Upper lobe of left lung (tissue), 6 donors: ENCODE measurements around the gene DCX. TPM values are rescaled to one million over a fixed set of nuclear protein-coding genes. Genes with fewer than 3 reads are reported as not detected.

Experiments
- ATAC-seq, 2 donors: fragments of 200-7000 bp; cut with Tn5 transposase; one replicate each; pipeline ENCODE4 v1.9.1; 2022; ENCODE audit warnings: mild to moderate bottlenecking in 2 of 2, moderate library complexity in 2 of 2; ENCODE audit not compliant: low FRiP score in 2 of 2
- DNase-seq, 2 donors: peaks; one replicate each; pipeline ENCODE4 v3.0.0-alpha.2; 2019 to 2020
- H3K27ac ChIP-seq, 4 donors: fragments of 200-600 bp; sonication (generic); one replicate each; pipeline ENCODE4 v1.5.1; 2016 to 2019
- H3K27me3 ChIP-seq, 4 donors: fragments of 200-600 bp; sonication (generic); one replicate each; pipeline ENCODE4 v1.5.1; 2017 to 2019
- H3K36me3 ChIP-seq, 4 donors: fragments of 200-600 bp; sonication (generic); one replicate each; pipeline ENCODE4 v1.5.1; 2016 to 2019
- H3K4me1 ChIP-seq, 4 donors: fragments of 200-600 bp; sonication (generic); one replicate each; pipeline ENCODE4 v1.5.1; 2018 to 2019
- H3K4me3 ChIP-seq, 4 donors: fragments of 200-600 bp; sonication (generic); one replicate each; pipeline ENCODE4 v1.5.1; 2017 to 2019; ENCODE audit warnings: mild to moderate bottlenecking in 2 of 4, moderate library complexity in 1 of 4
- H3K9me3 ChIP-seq, 4 donors: fragments of 200-600 bp; sonication (generic); one replicate each; pipeline ENCODE4 v1.5.1; 2018 to 2019
- EP300 ChIP-seq, 4 donors: sonication (generic); formaldehyde crosslinking; IDR thresholded peaks; one replicate each; pipeline ENCODE4 v1.5.1; 2017; ENCODE audit warnings: antibody characterized with exemption in 4 of 4, control low read depth in 2 of 4
- POLR2A ChIP-seq, 4 donors: fragments of 450-650 bp; IDR thresholded peaks; one replicate each; pipeline ENCODE4 v1.5.1; 2016 to 2017; ENCODE audit warnings: antibody characterized with exemption in 4 of 4, mild to moderate bottlenecking in 2 of 4
- POLR2AphosphoS5 ChIP-seq, 2 donors: sonication (generic); formaldehyde crosslinking; IDR thresholded peaks; one replicate each; pipeline ENCODE4 v1.5.1; 2017; ENCODE audit warnings: antibody characterized with exemption in 2 of 2
- WGBS, 2 donors: methylation state at CpG; one replicate each; pipeline ENCODE4 v1.1.5; 2017 to 2018; 5-methylcytosine and 5-hydroxymethylcytosine counted together
- total RNA-seq, 6 donors: library from RNA; depleted of rRNA in 4 of 6; stranded (reverse); fragments of >200 nt in 4 of 6; gene quantifications; one replicate each; pipeline versions ENCODE4 v1.1.0 to v1.2.1, GENCODE V29; 2016 to 2021
- TF ChIP-seq, protein P1 (sequence below), 6 experiments: fragments of 450-650 bp in 4 of 6; fragments of 200-600 bp in 2 of 6; sonication (generic) in 2 of 6; IDR thresholded peaks; one replicate each; pipeline ENCODE4 v1.5.1; 2016 to 2019; ENCODE audit warnings: antibody characterized with exemption in 6 of 6
- donor health status: DM: no; HTN: no; CAD: no; lungs with moderate emphysema.
- donor health status: DM: no; HTN: yes; CAD: no; lungs with severe emphysema.

Gene DCX
- total RNA-seq, 6 donors from 2014 or later: not detected

GRCh38 chrX:111410590-111411078, 1.4 kb downstream of the DCX start:
- DNase-seq (no peak), ATAC-seq (no peak)
- WGBS, 2 donors: 5 to 30% methylated on average over 2 of the region's 2 CpGs
- no peaks in the 10 kb centered on the region for H3K36me3 ChIP-seq
- H3K4me3 ChIP-seq: no peak overlapping the region
- no peaks in the 10 kb centered on the region for H3K9me3 ChIP-seq
- no peak overlapping the region for H3K27ac ChIP-seq
- no peaks in the 10 kb centered on the region for H3K27me3 ChIP-seq
- TF ChIP-seq EP300 (IDR thresholded peaks at IDR 0.05) (no peak), POLR2AphosphoS5 (IDR thresholded peaks at IDR 0.05) (no peak), POLR2A (IDR thresholded peaks at IDR 0.05) (no peak)
- TF ChIP-seq, protein P1, sequence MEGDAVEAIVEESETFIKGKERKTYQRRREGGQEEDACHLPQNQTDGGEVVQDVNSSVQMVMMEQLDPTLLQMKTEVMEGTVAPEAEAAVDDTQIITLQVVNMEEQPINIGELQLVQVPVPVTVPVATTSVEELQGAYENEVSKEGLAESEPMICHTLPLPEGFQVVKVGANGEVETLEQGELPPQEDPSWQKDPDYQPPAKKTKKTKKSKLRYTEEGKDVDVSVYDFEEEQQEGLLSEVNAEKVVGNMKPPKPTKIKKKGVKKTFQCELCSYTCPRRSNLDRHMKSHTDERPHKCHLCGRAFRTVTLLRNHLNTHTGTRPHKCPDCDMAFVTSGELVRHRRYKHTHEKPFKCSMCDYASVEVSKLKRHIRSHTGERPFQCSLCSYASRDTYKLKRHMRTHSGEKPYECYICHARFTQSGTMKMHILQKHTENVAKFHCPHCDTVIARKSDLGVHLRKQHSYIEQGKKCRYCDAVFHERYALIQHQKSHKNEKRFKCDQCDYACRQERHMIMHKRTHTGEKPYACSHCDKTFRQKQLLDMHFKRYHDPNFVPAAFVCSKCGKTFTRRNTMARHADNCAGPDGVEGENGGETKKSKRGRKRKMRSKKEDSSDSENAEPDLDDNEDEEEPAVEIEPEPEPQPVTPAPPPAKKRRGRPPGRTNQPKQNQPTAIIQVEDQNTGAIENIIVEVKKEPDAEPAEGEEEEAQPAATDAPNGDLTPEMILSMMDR (IDR thresholded peaks at IDR 0.05): no peak
- H3K4me1 ChIP-seq: no peaks in the 10 kb centered on the region

GRCh38 chrX:111409326-111409725, 2.7 kb downstream of the DCX start:
- TF ChIP-seq EP300 (IDR thresholded peaks at IDR 0.05) (no peak), POLR2AphosphoS5 (IDR thresholded peaks at IDR 0.05) (no peak), POLR2A (IDR thresholded peaks at IDR 0.05) (no peak)
- TF ChIP-seq, protein P1 (IDR thresholded peaks at IDR 0.05): no peak
- no peak for DNase-seq
- Histone ChIP-seq H3K9me3 (no peaks in the 10 kb centered on the region), H3K36me3 (no peaks in the 10 kb centered on the region), H3K27ac (no peak overlapping the region), H3K4me1 (no peaks in the 10 kb centered on the region), H3K27me3 (no peaks in the 10 kb centered on the region), H3K4me3 (no peak overlapping the region)
- 69 to 77% methylated on average over 3 of the region's 3 CpGs for WGBS, 2 donors
- no peak for ATAC-seq

GRCh38 chrX:111407948-111408347, 4.0 kb downstream of the DCX start:
- H3K27ac ChIP-seq: no peak overlapping the region
- DNase-seq: no peak
- no peak overlapping the region for H3K4me3 ChIP-seq
- no peak for ATAC-seq
- H3K36me3 ChIP-seq: no peaks in the 10 kb centered on the region
- no peaks in the 10 kb centered on the region for H3K9me3 ChIP-seq
- TF ChIP-seq, protein P1 (IDR thresholded peaks at IDR 0.05): no peak
- TF ChIP-seq POLR2AphosphoS5 (IDR thresholded peaks at IDR 0.05): no peak
- TF ChIP-seq POLR2A (IDR thresholded peaks at IDR 0.05): no peak
- no peaks in the 10 kb centered on the region for H3K27me3 ChIP-seq
- 33 to 40% methylated on average over 2 to 3 of the region's 3 CpGs for WGBS, 2 donors
- no peaks in the 10 kb centered on the region for H3K4me1 ChIP-seq

DNA sequence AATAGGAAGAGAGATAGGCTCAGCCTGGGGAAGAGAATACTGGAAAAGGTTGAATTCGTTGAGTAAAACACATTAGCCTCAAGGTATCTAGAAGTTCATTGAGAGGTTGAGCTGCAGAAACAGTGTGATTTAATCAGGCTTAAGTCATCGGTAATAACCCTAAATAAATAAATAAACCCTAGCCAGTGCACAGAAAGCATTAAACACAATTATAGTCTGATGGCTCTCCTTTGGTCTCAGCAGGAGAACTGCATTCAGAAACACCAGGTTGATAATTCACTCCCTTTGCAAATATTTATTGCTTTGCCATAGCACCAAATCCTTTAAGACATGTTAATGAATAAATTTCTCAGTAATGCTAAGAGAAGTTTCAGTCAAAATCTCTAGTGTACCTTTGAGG, 9.6 kb downstream of the DCX start:
- no peak for DNase-seq
- 47 to 69% methylated on average over 2 of the region's 2 CpGs for WGBS, 2 donors
- Histone ChIP-seq H3K4me1 (no peaks in the 10 kb centered on the region), H3K36me3 (no peaks in the 10 kb centered on the region), H3K27me3 (no peaks in the 10 kb centered on the region), H3K27ac (no peak overlapping the region), H3K4me3 (no peak overlapping the region), H3K9me3 (no peaks in the 10 kb centered on the region)
- TF ChIP-seq POLR2A (IDR thresholded peaks at IDR 0.05): no peak
- no peak for TF ChIP-seq POLR2AphosphoS5 (IDR thresholded peaks at IDR 0.05)
- TF ChIP-seq EP300 (IDR thresholded peaks at IDR 0.05): no peak
- TF ChIP-seq, protein P1 (IDR thresholded peaks at IDR 0.05): no peak
- no peak for ATAC-seq

DNA sequence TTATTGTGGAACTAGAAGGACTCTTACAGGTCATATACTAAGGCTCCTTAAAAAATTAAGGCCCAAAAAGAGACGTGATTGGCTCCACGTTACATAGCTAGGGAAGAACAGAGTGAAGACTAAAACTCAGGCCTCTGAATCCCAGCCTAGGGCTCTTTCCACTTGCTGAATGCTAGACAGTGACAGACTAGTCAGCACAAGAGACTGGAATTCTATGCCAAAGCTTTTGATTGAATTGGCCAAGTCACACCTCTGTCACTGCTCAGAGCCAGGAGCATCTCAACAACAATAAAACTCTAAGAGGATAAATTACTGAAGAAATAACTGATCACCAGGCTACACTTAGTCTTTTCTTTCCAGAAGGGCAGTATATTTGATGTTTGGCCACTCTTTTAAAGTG, 16.8 kb downstream of the DCX start:
- WGBS, 2 donors: 79 to 94% methylated on average over 2 of the region's 2 CpGs
- Histone ChIP-seq H3K27me3 (no peaks in the 10 kb centered on the region), H3K4me1 (no peaks in the 10 kb centered on the region), H3K9me3 (no peaks in the 10 kb centered on the region), H3K27ac (no peak overlapping the region), H3K36me3 (no peaks in the 10 kb centered on the region), H3K4me3 (no peak overlapping the region)
- DNase-seq (no peak), ATAC-seq (no peak)
- TF ChIP-seq, protein P1 (IDR thresholded peaks at IDR 0.05): no peak
- TF ChIP-seq POLR2A (IDR thresholded peaks at IDR 0.05) (no peak), POLR2AphosphoS5 (IDR thresholded peaks at IDR 0.05) (no peak), EP300 (IDR thresholded peaks at IDR 0.05) (no peak)
